Gastrocnemius medialis (tissue), 4 donors: ENCODE measurements around the gene ELAVL1. TPM values are rescaled to one million over a fixed set of nuclear protein-coding genes. Genes with fewer than 3 reads are reported as not detected.

Experiments used
- ATAC-seq, 2 donors: fragments of 150-250 bp; one replicate each; pipeline ENCODE4 v1.9.1; 2016
- DNase-seq, 2 donors: peaks; one replicate each; pipeline ENCODE4 v3.0.0-alpha.2; 2019
- H3K27ac ChIP-seq, 4 donors: fragments of 200-600 bp; sonication (generic); 1 replicate in 1 of 4; 2 replicates in 3 of 4; pipeline ENCODE4 v1.5.1; 2016 to 2018; ENCODE audit warnings: mild to moderate bottlenecking in 2 of 4, moderate library complexity in 1 of 4
- H3K27me3 ChIP-seq, 3 donors: fragments of 200-600 bp; sonication (generic) in 2 of 3; 1 replicate in 1 of 3; 2 replicates in 2 of 3; pipeline versions ENCODE4 v1.5.1 to v1.6.0; 2016 to 2019; ENCODE audit warnings: mild to moderate bottlenecking in 1 of 3, moderate library complexity in 1 of 3
- H3K36me3 ChIP-seq, 2 donors: fragments of 200-600 bp; sonication (generic) in 1 of 2; one replicate each; pipeline ENCODE4 v1.5.1; 2017 to 2018
- H3K4me1 ChIP-seq, 2 donors: fragments of 200-600 bp; sonication (generic) in 1 of 2; one replicate each; pipeline ENCODE4 v1.5.1; 2016 to 2017; ENCODE audit warnings: mild to moderate bottlenecking in 2 of 2
- H3K4me3 ChIP-seq, 4 donors: fragments of 200-600 bp; sonication (generic) in 3 of 4; 1 replicate in 1 of 4; 2 replicates in 3 of 4; pipeline ENCODE4 v1.5.1; 2016 to 2019; ENCODE audit warnings: mild to moderate bottlenecking in 2 of 4
- H3K9me3 ChIP-seq, 3 donors: fragments of 200-600 bp; sonication (generic) in 2 of 3; 1 replicate in 1 of 3; 2 replicates in 2 of 3; pipeline ENCODE4 v1.5.1; 2016 to 2019
- CTCF ChIP-seq, 5 experiments: fragments of 450-650 bp in 3 of 5; fragments of 200-600 bp in 2 of 5; sonication (generic) in 2 of 5; IDR thresholded peaks in 4 of 5; conservative IDR thresholded peaks in 1 of 5; 1 replicate in 4 of 5; 2 replicates in 1 of 5; pipeline ENCODE4 v1.5.1; 2016 to 2019; ENCODE audit warnings: antibody characterized with exemption in 5 of 5, mild to moderate bottlenecking in 3 of 5, moderate library complexity in 3 of 5
- POLR2A ChIP-seq, 2 donors: fragments of 450-650 bp; IDR thresholded peaks; one replicate each; pipeline ENCODE4 v1.6.1; 2017; ENCODE audit warnings: antibody characterized with exemption in 2 of 2, mild to moderate bottlenecking in 2 of 2, moderate library complexity in 2 of 2
- in situ Hi-C, 4 donors: fragments of 200-750 bp; cut with MboI; loops; one replicate each; pipeline versions ENCODE4 v1.15.0 to v1.8.0; 2017; ENCODE audit warnings: low sequenced_read_pairs in 4 of 4
- intact Hi-C: fragments of 100-400 bp; cut with DNase I; formaldehyde crosslinking; loops from one replicate; pipeline ENCODE4 v1.15.1; 2023; ENCODE audit warnings: low total_unique reads
- total RNA-seq, 4 donors: library from RNA; depleted of rRNA; stranded (reverse); fragments of >200 nt; gene quantifications; one replicate each; pipeline versions ENCODE4 v1.1.0 to v1.2.3, GENCODE V29; 2016

ELAVL1 gene
- total RNA-seq, 4 donors from 2014 or later = 18.2 to 40.5 (median 28.9) TPM

- ATAC-seq (no peak), DNase-seq (no peak)
- intact Hi-C loops = no loop called here
- Histone ChIP-seq H3K4me3 (no peak overlapping the region), H3K4me1 (peaks cover under 1 to 1% of the 10 kb centered on the region in 2 donors), H3K36me3 (peaks cover 0 to 23% of the 10 kb centered on the region in 2 donors), H3K9me3 (no peaks in the 10 kb centered on the region), H3K27ac (no peak overlapping the region), H3K27me3 (no peaks in the 10 kb centered on the region)
- in situ Hi-C loops = no loop called here
- TF ChIP-seq CTCF (IDR thresholded peaks at IDR 0.05 in 4 of 5, conservative IDR thresholded peaks at IDR 0.05 in 1 of 5) (no peak), POLR2A (IDR thresholded peaks at IDR 0.05) (no peak)
Measured at GRCh38 chr19:7968796-7969554, 36.5 kb downstream of the ELAVL1 start.

- in situ Hi-C loops = no loop called here
- no peak for TF ChIP-seq POLR2A (IDR thresholded peaks at IDR 0.05)
- no peak for TF ChIP-seq CTCF (IDR thresholded peaks at IDR 0.05 in 4 of 5, conservative IDR thresholded peaks at IDR 0.05 in 1 of 5)
Measured at GRCh38 chr19:7968008-7968795, 37.2 kb downstream of the ELAVL1 start.

GRCh38 chr19:7965921-7966665 is 39.3 kb downstream of the ELAVL1 start:
- H3K36me3 ChIP-seq = peaks cover 0 to 48% of the 10 kb centered on the region in 2 donors

More at GRCh38 chr19:7968008-7968795, 37.2 kb downstream of the ELAVL1 start:
- ATAC-seq (no peak), DNase-seq (no peak)
- Histone ChIP-seq H3K9me3 (no peaks in the 10 kb centered on the region), H3K27ac (no peak overlapping the region), H3K36me3 (peaks cover 0 to 29% of the 10 kb centered on the region in 2 donors), H3K4me1 (no peaks in the 10 kb centered on the region), H3K27me3 (no peaks in the 10 kb centered on the region), H3K4me3 (no peak overlapping the region)
- intact Hi-C loops = no loop called here

More at GRCh38 chr19:7965921-7966665, 39.3 kb downstream of the ELAVL1 start:
- in situ Hi-C loops (no loop called here), intact Hi-C loops (no loop called here)
- ATAC-seq (no peak), DNase-seq (no peak)
- no peak for TF ChIP-seq POLR2A (IDR thresholded peaks at IDR 0.05)
- no peak for TF ChIP-seq CTCF (IDR thresholded peaks at IDR 0.05 in 4 of 5, conservative IDR thresholded peaks at IDR 0.05 in 1 of 5)
- H3K4me1 ChIP-seq = no peaks in the 10 kb centered on the region
- H3K4me3 ChIP-seq = no peak overlapping the region
- H3K27me3 ChIP-seq = no peaks in the 10 kb centered on the region
- peak overlapping the region in 1 of 4 donors; percentile 20 for H3K27ac ChIP-seq
- H3K9me3 ChIP-seq = no peaks in the 10 kb centered on the region
